ENCODE measurements around the gene CARMIL1.

Gene CARMIL1

DNA sequence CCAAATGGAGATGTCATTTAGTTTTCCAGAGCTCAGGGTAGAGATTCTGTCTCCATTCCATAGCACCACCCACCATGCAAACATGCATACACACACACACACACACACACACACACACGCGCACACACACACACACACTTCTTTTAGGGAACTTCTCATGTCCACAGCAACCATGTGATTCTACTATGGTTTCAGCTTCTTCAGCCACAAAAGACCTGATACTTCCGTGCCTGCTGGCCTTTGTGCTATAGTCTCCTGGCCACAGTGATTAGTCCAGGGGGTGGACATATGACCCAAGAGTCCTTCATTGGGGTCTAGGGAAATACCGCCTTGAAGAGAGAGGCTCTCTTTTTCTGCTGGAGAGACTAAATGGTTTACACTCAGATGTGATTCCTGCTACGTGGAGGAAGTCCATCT lies 53.5 kb downstream of the CARMIL1 start:
- no peak for DNase-seq (ENCODE audit: low read depth in 4 of 4, low spot score in 1 of 4)

DNA sequence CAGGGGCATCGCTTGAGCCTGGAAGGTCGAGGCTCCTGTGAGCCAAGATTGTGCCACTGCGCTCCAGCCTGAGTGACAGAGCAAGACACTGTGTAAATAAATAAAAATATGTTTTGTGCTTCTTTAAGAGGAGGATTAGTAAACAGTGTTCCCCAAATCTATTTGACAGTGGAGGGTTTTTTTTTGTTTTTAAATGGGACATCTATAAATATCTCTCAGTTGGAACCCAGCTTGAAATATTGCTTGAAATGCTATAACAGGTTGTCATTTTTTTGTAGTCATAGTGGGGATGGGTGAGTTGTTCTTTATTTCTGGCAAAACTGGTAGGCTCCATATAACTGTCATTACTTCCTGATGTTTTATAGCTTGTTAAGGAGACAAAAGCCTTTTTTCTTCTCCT lies 54.3 kb downstream of the CARMIL1 start:
- DNase-seq (ENCODE audit: low read depth in 4 of 4, low spot score in 1 of 4) = no peak

DNA sequence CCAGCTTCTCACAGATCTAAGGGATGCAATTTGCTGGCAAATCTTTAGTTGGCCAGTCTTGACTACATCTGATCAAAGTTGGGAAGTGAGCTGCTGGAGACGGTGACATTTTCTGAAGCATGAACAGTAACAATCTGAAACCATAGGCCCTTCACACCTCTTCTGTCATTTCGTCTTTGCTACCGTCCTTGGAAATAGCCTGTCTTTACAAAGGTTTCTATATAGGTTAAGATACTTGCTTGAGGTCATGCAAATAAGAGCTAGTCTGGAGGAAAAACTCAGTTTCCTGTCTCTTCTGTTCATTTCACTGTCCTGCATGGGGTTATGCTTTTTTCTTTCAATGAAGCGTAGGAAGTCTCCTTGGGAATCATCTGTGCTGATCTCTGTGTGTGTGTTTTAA lies 55.6 kb downstream of the CARMIL1 start:
- DNase-seq (ENCODE audit: low read depth in 4 of 4, low spot score in 1 of 4) = no peak

- no peak for DNase-seq (ENCODE audit: low read depth in 4 of 4, low spot score in 1 of 4)
Measured at GRCh38 chr6:25336996-25337395, 57.8 kb downstream of the CARMIL1 start.

DNA sequence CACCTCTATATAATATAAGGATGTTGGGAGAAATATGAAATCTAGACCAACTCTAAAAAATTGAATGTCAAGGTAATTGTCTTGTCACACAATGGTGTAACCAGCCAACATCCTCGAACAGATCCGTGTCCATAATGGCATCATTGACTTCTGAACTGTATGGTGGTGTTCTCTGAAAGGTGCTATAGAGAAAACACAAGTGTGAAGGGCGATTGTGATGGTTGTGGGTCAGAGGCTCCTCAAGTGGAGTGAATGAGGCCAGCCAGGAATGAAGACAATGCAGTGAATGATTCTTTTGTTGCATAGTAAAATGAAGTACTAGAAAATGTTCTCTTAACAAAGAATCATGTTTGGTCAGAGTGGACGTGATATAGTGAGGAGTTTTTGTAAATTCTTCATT lies 58.3 kb downstream of the CARMIL1 start:
- DNase-seq (ENCODE audit: low read depth in 4 of 4, low spot score in 1 of 4) = no peak

GRCh38 chr6:25340431-25341202 lies 61.4 kb downstream of the CARMIL1 start:
- DNase-seq (ENCODE audit: low read depth in 4 of 4, low spot score in 1 of 4) = no peak

- DNase-seq (ENCODE audit: low read depth in 4 of 4, low spot score in 1 of 4) = no peak
Measured at GRCh38 chr6:25341203-25341552, 62.0 kb downstream of the CARMIL1 start.

DNA sequence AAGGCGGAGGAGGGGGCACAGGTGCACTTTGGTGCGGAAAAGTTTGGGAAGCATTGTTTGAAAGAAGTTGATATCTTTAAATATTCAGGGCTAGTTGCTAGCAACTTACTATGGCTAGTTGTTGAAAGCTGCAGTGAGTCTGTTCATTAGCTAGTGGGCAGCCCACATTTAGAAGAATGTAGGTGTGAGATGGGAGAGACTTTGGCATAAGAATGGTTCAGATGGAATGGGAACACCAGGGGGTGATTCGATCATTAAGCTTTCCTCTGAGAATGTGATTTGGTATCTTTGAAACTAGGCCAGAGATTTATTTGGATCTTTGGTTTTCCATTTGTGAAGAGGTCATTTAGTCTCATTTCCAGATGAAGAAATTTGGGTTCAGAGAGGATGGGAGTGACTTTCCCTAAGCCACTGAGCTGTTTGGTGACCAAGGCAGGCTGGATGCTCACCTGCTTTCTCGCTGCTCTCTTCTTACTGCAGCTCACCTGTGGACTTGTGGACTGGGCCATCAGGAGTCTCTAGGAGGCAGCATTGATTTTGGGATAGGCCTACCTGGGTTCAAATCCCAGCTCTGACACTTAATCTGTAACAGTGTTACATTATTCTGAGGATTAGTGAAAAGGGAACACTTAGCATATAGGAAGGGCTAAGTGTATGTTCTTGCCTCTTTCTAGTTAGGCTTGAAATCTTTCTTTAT lies 62.9 kb downstream of the CARMIL1 start:
- DNase-seq (ENCODE audit: low read depth in 4 of 4, low spot score in 1 of 4) = no peak

DNA sequence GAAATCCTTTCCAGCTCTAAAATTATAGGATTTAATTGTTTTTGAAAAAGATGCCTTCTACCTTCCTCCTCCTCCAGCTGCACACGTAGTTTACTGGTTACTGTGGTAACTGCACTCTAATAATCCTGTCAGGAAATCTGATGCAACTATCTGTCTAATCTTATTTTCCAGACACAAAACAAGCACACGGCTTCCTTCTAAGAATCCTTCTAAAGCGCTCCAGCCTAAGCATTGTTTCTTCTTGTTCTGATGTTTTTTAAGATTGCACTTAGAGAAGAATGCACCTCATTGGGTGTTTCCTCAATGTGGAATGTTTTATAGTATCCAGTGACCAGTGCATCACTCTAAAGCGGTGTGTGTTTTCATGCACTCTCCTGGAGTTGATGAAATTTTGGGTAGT lies 63.6 kb downstream of the CARMIL1 start:
- DNase-seq (ENCODE audit: low read depth in 4 of 4, low spot score in 1 of 4) = no peak

GRCh38 chr6:25343984-25344383 lies 64.8 kb downstream of the CARMIL1 start:
- DNase-seq (ENCODE audit: low read depth in 4 of 4, low spot score in 1 of 4) = no peak

GRCh38 chr6:25344827-25345226 lies 65.7 kb downstream of the CARMIL1 start:
- DNase-seq (ENCODE audit: low read depth in 4 of 4, low spot score in 1 of 4) = no peak

GRCh38 chr6:25346064-25346463 lies 66.9 kb downstream of the CARMIL1 start:
- no peak for DNase-seq (ENCODE audit: low read depth in 4 of 4, low spot score in 1 of 4)

- DNase-seq (ENCODE audit: low read depth in 4 of 4, low spot score in 1 of 4) = no peak
Measured at GRCh38 chr6:25350573-25350972, 71.4 kb downstream of the CARMIL1 start.

GRCh38 chr6:25351485-25351884 lies 72.3 kb downstream of the CARMIL1 start:
- DNase-seq (ENCODE audit: low read depth in 4 of 4, low spot score in 1 of 4) = no peak

- DNase-seq (ENCODE audit: low read depth in 4 of 4, low spot score in 1 of 4) = no peak
Measured at GRCh38 chr6:25352285-25352684, 73.1 kb downstream of the CARMIL1 start.

DNA sequence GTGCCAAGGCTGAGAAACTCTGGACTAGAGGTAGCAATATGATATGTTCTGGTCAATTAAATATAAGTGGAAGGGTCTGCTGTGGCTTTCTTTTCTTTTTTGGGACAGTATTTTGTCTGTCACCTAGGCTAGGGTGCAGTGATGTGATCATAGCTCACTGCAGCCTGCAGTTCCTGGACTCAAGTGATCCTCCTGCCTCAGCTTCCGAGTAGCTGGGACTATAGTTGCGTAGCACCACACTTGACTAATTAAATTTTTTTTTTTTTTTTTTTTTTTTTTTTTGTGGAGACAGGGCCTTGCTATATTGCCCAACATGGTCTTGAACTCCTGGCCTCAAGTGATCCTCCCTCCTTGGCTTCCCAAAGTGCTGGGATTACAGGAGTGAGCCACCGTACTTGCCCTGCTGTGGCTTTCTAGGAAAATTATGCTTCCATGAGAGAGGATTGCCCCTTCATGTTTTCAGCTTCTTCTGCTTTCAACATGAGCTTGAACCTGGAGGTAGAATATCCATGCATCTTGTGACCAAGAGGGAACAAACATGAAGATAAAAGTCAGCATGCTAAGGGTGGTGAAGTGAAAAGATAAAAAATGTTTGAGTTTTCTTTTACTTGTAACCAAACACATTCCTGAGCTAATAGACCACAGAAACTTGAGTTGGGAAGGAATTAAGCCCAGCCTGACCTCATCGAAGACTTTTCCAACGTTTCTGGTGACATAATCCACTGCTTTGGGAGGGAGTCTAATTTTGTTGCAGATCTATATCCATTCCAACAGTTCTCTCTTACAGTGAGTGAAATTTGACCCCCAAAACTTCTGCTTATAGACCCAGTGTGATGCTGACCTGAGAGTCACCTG lies 75.1 kb downstream of the CARMIL1 start:
- no peak for DNase-seq (ENCODE audit: low read depth in 4 of 4, low spot score in 1 of 4)

- no peak for DNase-seq (ENCODE audit: low read depth in 4 of 4, low spot score in 1 of 4)
Measured at GRCh38 chr6:25359191-25359861, 80.2 kb downstream of the CARMIL1 start.

GRCh38 chr6:25359891-25360290 lies 80.7 kb downstream of the CARMIL1 start:
- DNase-seq (ENCODE audit: low read depth in 4 of 4, low spot score in 1 of 4) = no peak

GRCh38 chr6:25360621-25361020 lies 81.4 kb downstream of the CARMIL1 start:
- DNase-seq (ENCODE audit: low read depth in 4 of 4, low spot score in 1 of 4) = no peak

DNA sequence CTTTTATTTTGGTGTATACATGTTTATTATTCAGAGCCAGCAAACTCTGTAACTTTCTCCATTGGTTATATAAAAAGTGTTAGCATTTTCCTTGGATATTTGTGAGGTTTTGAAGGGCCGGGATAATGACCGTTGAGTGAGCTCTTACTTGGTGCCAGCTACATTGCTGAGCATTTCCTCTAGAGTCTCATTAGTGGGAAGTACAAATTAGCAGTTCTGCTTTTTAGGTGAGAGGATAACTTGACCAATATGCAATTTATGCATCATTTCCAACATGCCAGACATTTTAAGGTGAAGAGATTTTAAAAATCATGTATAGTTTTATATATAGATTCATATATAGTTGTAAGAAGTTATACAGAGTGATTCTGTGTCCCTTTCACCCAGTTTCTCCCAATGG lies 84.3 kb downstream of the CARMIL1 start:
- no peak for DNase-seq (ENCODE audit: low read depth in 4 of 4, low spot score in 1 of 4)

- no peak for DNase-seq (ENCODE audit: low read depth in 4 of 4, low spot score in 1 of 4)
Measured at GRCh38 chr6:25365154-25365553, 86.0 kb downstream of the CARMIL1 start.

Measured in stimulated activated CD4-positive, alpha-beta T cell treated with anti-CD3 and anti-CD28 coated beads, Interleukin-1b, Interleukin-23, amount 100 ng/mL, for 24 hours (primary cell).